HepG2 (cell line): ENCODE results near the gene P2RX6. TPM values are rescaled to one million over a fixed set of nuclear protein-coding genes. Genes with fewer than 3 reads are reported as not detected.
"Not testable (repeated sequence)": the region's sequence is repeated elsewhere in the genome, so short reads cannot be mapped to it uniquely, and the experiment has no call there.

Experiments
- ATAC-seq: fragments of 200-7000 bp; cut with Tn5 transposase; 3 replicates; pipeline ENCODE4 v1.9.1; 2020; ENCODE audit warnings: mild to moderate bottlenecking, moderate library complexity
- BruUV-seq: library from RNA; stranded (reverse); fragments of 400-500 nt; replicated peaks from 2 replicates; lab custom pipeline; 2021; lab: Mats Ljungman, UMichigan
- CTCF ChIA-PET: fragments of 300-600 bp; formaldehyde crosslinking; extraction: SDS; loops from one replicate; lab custom pipeline; 2021; ENCODE audit warnings: low total read pairs, inconsistent platforms, low intra/inter-chr PET ratio; lab: Yijun Ruan, JAX
- POLR2A ChIA-PET: fragments of 350-600 bp; sonication (Branson Sonifier 250); formaldehyde crosslinking; loops from one replicate; lab custom pipeline; 2020; ENCODE audit warnings: antibody characterized with exemption, inconsistent platforms; lab: Yijun Ruan, JAX
- DNase-seq: peaks from one replicate; pipeline ENCODE4 v3.0.0-alpha.2; 2015; ENCODE audit warnings: low spot score
- FAIRE-seq: peaks from 3 replicates; lab custom pipeline; 2011; peaks lifted over from hg19 to GRCh38; lab: Jason Lieb, UNC
- H2AFZ ChIP-seq: one replicate; pipeline ENCODE4 v1.6.1; 2011; ENCODE audit warnings: low read length, inconsistent platforms
- H3K27ac ChIP-seq: fragments of 300-600 bp; 3 replicates; pipeline ENCODE4 v1.8.0; 2011; ENCODE audit warnings: mixed run types, mild to moderate bottlenecking, mixed read lengths, low read length, inconsistent platforms; ENCODE audit not compliant: insufficient read depth; ENCODE audit errors: extremely low read length
- H3K27me3 ChIP-seq, 2 experiments: fragments of 200-600 bp in 1 of 2; 2 replicates in 1 of 2; 3 replicates in 1 of 2; pipeline versions ENCODE4 v1.6.0 to v1.8.0; 2011; ENCODE audit warnings: low read length in 2 of 2, mild to moderate bottlenecking in 2 of 2, moderate library complexity in 2 of 2, inconsistent platforms in 1 of 2; ENCODE audit not compliant: insufficient read depth in 2 of 2, control insufficient read depth in 1 of 2
- H3K36me3 ChIP-seq, 2 experiments: fragments of 200-600 bp in 1 of 2; replicated peaks in 1 of 2; 2 replicates in 1 of 2; 3 replicates in 1 of 2; pipeline versions ENCODE4 v1.5.1 to v1.8.0; 2011; ENCODE audit warnings: low read length in 2 of 2, inconsistent platforms in 1 of 2; ENCODE audit not compliant: insufficient read depth in 2 of 2, control insufficient read depth in 1 of 2
- H3K4me1 ChIP-seq: 2 replicates; pipeline ENCODE4 v1.5.1; 2012; ENCODE audit warnings: low read length, inconsistent platforms; ENCODE audit not compliant: insufficient read depth
- H3K4me2 ChIP-seq: 2 replicates; pipeline ENCODE4 v1.6.0; 2011; ENCODE audit warnings: low read depth, low read length, inconsistent platforms
- H3K4me3 ChIP-seq, 3 experiments: fragments of 200-600 bp in 1 of 3; sonication (generic), shearing (Covaris generic) in 1 of 3; replicated peaks in 1 of 3; 2 replicates each; pipeline ENCODE4 v1.5.1; 2011 to 2016; ENCODE audit warnings: low read length in 3 of 3, inconsistent platforms in 2 of 3, low read depth in 2 of 3, mild to moderate bottlenecking in 2 of 3, control low read depth in 1 of 3, mixed read lengths in 1 of 3; ENCODE audit not compliant: insufficient read depth in 1 of 3
- H3K79me2 ChIP-seq: one replicate; pipeline ENCODE4 v1.6.1; 2011; ENCODE audit warnings: low read length, inconsistent platforms; ENCODE audit not compliant: insufficient read depth
- H3K9ac ChIP-seq: 2 replicates; pipeline ENCODE4 v1.6.0; 2011; ENCODE audit warnings: mild to moderate bottlenecking, low read depth, low read length, inconsistent platforms; ENCODE audit not compliant: insufficient read depth
- H3K9me3 ChIP-seq: 2 replicates; pipeline ENCODE4 v1.5.1; 2012; ENCODE audit warnings: mild to moderate bottlenecking, low read length
- H4K20me1 ChIP-seq: 2 replicates; pipeline ENCODE4 v1.6.0; 2011; ENCODE audit warnings: inconsistent platforms, mild to moderate bottlenecking, low read length, moderate library complexity; ENCODE audit not compliant: insufficient read depth
- FOSL2 ChIP-seq: sonication (generic); formaldehyde crosslinking; IDR thresholded peaks from 2 replicates; pipeline ENCODE4 v1.4.0; 2020; ENCODE audit warnings: missing genetic modification reagents
- TEAD3 ChIP-seq: optimal IDR thresholded peaks from 2 replicates; pipeline ENCODE3; 2016; ENCODE audit warnings: borderline replicate concordance
- ZNF687 ChIP-seq: sonication (generic); formaldehyde crosslinking; IDR thresholded peaks from 2 replicates; pipeline ENCODE4 v1.5.1; 2020; ENCODE audit warnings: mild to moderate bottlenecking, missing genetic modification reagents, moderate library complexity
- WGBS: methylation state at CpG from one replicate; pipeline ENCODE4 v1.1.6; 2017; ENCODE audit warnings: low lambda C conversion rate; 5-methylcytosine and 5-hydroxymethylcytosine counted together
- in situ Hi-C: cut with HindIII; loops from 2 replicates; pipeline ENCODE4 v1.10.0; 2017; ENCODE audit warnings: low pct_unique_long_range_greater_than_20kb; ENCODE audit not compliant: extremely low pct_ligation_motif_present
- intact Hi-C: fragments of 100-400 bp; cut with micrococcal nuclease; formaldehyde crosslinking; loops from one replicate; pipeline ENCODE4 v1.10.0; 2022; ENCODE audit not compliant: unreplicated experiment
- polyA plus RNA-seq, 8 experiments: library from polyadenylated mRNA; depleted of rRNA in 3 of 8; stranded (reverse) in 7 of 8; unstranded in 1 of 8; fragments of >200 nt; fragmentation: Illumina TruSeq in 4 of 8; extraction: Trizol in 4 of 8; gene quantifications; 2 replicates each; pipeline versions ENCODE4 v1.2.1 to v1.2.3, GENCODE V29; 2011 to 2016; ENCODE audit warnings: low read depth in 4 of 8, missing spikeins in 1 of 8, mixed read lengths in 1 of 8; ENCODE audit not compliant: insufficient read depth in 1 of 8
- total RNA-seq, 5 experiments: library from RNA; depleted of rRNA; stranded (reverse); fragments of >200 nt; fragmentation: Illumina TruSeq; extraction: Trizol; gene quantifications; 2 replicates each; pipeline ENCODE4 v1.2.3, GENCODE V29; 2016; ENCODE audit warnings: low read depth in 1 of 5
- TF ChIP-seq, protein P1 (sequence below): sonication (generic); formaldehyde crosslinking; IDR thresholded peaks from 2 replicates; pipeline ENCODE4 v1.4.0; 2020; ENCODE audit warnings: missing genetic modification reagents

P2RX6 gene
- total and polyA plus RNA-seq, 2 of the 13 experiments (the other 11 are each of a cell fraction or from before 2014, with no cell fraction given) = 0.04 to 0.12 TPM

DNA sequence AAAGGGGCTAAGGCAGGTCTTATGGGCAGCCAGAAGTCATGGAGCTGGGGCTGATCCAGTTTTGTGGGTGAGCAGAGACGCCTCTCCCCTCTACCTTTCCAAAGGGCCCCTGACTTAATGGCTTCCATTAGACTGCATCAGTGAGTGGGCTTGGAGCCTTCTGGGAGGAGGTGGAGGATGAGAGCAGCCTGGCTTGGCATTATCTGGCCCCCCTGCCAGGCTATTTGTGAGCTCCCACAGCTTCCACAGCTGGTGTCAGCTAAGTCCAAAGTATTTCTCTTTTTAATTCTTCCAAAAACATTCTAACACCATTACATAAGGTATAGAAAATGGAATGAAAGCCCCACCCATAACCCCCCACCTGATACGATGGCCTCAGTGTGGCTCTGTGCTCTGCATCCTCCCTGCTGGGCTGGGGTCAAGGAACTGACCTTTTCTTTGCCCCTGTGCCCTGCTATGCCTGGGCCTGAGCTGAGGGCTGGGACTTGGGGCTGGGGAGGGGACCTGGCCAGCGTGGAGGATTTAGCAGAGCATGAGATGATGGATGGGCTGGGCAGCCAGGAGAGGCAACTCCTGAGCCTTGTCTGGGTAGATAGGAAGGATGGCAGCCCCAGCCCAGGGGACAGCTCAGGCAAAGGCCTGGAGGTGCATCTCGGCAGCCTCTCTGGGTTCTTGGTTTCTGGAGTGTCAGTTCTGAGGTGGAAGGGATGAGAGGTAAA is 43.9 kb upstream of the P2RX6 start (continued):
- TF ChIP-seq ZNF687 = peak; percentile 13; the same call in 1 of the 2 replicates
- TF ChIP-seq, protein P1, sequence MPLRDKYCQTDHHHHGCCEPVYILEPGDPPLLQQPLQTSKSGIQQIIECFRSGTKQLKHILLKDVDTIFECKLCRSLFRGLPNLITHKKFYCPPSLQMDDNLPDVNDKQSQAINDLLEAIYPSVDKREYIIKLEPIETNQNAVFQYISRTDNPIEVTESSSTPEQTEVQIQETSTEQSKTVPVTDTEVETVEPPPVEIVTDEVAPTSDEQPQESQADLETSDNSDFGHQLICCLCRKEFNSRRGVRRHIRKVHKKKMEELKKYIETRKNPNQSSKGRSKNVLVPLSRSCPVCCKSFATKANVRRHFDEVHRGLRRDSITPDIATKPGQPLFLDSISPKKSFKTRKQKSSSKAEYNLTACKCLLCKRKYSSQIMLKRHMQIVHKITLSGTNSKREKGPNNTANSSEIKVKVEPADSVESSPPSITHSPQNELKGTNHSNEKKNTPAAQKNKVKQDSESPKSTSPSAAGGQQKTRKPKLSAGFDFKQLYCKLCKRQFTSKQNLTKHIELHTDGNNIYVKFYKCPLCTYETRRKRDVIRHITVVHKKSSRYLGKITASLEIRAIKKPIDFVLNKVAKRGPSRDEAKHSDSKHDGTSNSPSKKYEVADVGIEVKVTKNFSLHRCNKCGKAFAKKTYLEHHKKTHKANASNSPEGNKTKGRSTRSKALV (CRISPR knock-in tag) = no peak

DNA sequence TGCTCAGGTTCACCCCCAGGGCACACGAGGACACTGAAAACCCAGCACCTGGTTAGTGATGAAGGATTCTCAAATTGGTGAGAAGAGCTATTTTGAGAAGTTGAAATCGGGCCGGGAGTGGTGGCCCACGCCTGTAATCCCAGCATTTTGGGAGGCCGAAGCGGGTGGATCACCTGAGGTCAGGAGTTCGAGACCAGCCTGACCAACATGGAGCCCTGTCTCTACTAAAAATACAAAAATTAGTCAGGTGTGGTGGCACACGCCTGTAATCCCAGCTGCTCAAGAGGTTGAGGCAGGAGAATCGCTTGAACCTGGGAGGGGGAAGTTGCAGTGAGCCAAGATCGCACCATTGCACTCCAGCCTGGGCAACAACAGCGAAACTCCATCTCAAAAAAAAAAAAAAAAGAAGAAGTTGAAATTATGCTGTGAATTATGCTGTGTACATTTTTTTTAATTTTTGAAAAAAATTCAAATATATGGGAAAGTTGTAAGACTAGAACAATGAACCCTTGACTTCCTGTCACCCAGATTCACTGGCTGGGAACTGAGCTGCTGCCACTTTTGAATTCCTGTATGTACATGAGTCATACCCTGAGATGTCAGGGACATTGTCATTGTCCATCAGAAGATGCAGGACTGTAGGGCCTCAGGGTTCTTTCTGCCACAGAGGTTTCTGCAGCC is 42.8 kb upstream of the P2RX6 start:
- H3K9me3 ChIP-seq, CTCF ChIA-PET, ATAC-seq, H3K27me3 ChIP-seq, H3K4me3 ChIP-seq, BruUV-seq, H3K27ac ChIP-seq, H2AFZ ChIP-seq, intact Hi-C loops, in situ Hi-C loops, H4K20me1 ChIP-seq, H3K79me2 ChIP-seq, H3K4me2 ChIP-seq, DNase-seq, H3K9ac ChIP-seq, FAIRE-seq, H3K36me3 ChIP-seq: not testable (repeated sequence)
- POLR2A ChIA-PET = interaction anchor here (0.7 to 5.1 kb wide), 4 partner anchors 9 to 110 kb away, joined by 3 to 33 read pairs (median 4); partner anchors contain the start of gene LZTR1
- H3K4me1 ChIP-seq = peaks cover 11% of the 10 kb centered on the region
- 85% methylated on average over 11 of the region's 11 CpGs for WGBS
- TF ChIP-seq TEAD3 (CRISPR knock-in tag) = peak; percentile 21
- peak; percentile 61 for TF ChIP-seq FOSL2
